Upper lobe of left lung (tissue), 4 donors: ENCODE data around the gene ELAVL2.

Experiments used
- EP300 ChIP-seq, 4 donors: sonication (generic); formaldehyde crosslinking; IDR thresholded peaks; one replicate each; pipeline ENCODE4 v1.5.1; 2017; ENCODE audit warnings: antibody characterized with exemption in 4 of 4, control low read depth in 2 of 4
- POLR2AphosphoS5 ChIP-seq, 2 donors: sonication (generic); formaldehyde crosslinking; IDR thresholded peaks; one replicate each; pipeline ENCODE4 v1.5.1; 2017; ENCODE audit warnings: antibody characterized with exemption in 2 of 2
- TF ChIP-seq, protein P1 (sequence below), 6 experiments: fragments of 450-650 bp in 4 of 6; fragments of 200-600 bp in 2 of 6; sonication (generic) in 2 of 6; IDR thresholded peaks; one replicate each; pipeline ENCODE4 v1.5.1; 2016 to 2019; ENCODE audit warnings: antibody characterized with exemption in 6 of 6

DNA sequence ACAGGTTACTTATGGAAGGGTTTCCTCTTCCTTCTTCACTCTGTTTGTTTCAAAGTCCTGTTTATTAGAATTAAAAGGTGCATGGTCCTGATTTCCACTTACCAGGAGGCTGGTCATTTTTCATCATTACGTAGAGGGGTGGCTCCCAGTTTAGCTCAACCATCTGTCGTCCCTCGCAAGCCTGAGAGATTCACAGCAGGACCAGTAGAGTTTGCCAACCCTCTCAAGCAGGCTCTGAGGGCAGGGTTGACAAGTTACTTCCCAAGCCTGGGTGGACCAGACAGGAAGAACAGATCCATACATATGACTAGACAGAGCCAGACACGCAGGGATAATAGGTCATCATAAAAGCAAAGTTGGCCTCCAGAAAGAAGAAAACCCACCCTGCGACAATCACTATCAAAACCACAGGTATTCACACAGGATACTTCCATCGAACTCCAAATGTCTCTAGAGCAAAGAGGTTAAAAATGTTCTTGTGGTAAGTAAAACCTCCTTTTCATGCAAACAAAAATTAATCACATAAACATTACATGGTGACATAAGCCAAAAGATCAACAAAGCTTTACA lies 151.9 kb downstream of the ELAVL2 start:
- TF ChIP-seq POLR2AphosphoS5 (IDR thresholded peaks at IDR 0.05) (no peak), EP300 (IDR thresholded peaks at IDR 0.05) (no peak)
- TF ChIP-seq, protein P1, sequence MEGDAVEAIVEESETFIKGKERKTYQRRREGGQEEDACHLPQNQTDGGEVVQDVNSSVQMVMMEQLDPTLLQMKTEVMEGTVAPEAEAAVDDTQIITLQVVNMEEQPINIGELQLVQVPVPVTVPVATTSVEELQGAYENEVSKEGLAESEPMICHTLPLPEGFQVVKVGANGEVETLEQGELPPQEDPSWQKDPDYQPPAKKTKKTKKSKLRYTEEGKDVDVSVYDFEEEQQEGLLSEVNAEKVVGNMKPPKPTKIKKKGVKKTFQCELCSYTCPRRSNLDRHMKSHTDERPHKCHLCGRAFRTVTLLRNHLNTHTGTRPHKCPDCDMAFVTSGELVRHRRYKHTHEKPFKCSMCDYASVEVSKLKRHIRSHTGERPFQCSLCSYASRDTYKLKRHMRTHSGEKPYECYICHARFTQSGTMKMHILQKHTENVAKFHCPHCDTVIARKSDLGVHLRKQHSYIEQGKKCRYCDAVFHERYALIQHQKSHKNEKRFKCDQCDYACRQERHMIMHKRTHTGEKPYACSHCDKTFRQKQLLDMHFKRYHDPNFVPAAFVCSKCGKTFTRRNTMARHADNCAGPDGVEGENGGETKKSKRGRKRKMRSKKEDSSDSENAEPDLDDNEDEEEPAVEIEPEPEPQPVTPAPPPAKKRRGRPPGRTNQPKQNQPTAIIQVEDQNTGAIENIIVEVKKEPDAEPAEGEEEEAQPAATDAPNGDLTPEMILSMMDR (IDR thresholded peaks at IDR 0.05), result no peak
